ENCODE data around the gene FHL3.

Gene FHL3

DNA sequence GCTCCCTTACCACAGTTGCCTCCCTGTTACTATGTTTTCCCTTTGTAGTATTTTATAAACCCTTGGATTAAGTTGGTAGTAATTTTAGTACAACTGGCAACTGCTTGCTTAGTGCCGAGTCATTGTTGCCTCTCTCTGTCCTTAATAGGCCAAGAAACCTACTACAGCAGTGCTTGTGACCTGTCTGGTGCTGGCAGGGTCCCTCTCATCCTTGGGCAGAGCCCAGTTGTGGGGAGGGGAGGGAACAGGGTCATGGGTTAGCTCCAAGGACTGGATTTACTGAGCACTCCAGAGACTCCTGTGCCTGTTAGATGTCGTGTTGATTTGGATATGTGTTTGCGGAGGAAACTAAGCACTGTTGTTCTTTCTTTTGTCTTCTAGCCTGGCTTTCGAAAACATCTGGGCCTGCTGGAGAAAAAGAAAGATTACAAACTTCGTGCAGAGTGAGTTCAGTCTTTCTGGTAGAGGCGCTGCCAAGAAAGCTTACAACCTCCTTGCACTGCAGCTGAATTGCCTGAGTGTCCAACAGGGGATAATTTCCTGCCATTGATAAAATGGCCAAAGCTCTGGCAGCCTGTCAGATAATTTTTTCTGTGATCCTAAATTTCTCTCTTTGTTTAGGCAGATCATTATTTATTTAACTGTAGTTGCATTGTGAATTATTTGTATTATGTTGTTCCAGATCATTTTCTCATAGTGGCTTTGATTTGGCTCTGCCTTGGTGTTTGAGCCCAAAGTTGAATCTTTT, 10.8 kb upstream of the FHL3 start:
- in situ Hi-C loops (cut with MboI; ENCODE audit: low sequenced_read_pairs): loop anchor here (25.0 kb wide), 1 partner anchor 821 kb away; no protein-coding TSS in a partner anchor

DNA sequence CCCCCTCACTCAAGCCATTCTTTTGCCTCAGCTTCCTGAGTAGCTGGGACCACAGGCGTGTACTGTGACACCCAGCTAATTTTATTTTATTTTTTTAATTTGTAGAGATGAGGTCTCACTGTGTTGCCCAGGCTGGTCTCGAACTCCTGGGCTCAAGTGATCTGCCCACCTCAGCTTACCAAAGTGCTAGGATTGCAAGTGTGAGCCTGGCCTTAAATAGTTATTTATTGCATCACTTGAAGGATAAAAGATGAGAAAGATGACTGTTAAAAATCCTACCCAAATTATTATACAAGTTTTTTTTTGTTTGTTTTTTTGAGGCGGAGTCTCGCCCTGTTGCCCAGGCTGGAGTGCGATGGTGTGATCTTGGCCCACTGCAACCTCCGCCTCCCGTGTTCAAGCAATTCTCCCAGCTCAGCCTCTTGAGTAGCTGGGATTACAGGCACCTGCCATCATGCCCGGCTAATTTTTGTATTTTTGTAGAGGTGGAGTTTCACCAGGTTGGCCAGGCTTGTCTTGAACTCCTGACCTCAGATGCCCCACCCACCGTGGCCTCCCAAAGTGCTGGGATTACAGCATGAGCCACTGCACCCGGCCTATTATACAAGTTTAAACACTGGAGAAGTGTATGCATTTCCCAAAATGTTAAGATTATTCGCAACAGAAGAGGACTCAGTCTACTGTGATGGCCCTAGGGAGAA, 9.6 kb upstream of the FHL3 start:
- in situ Hi-C loops (cut with MboI; ENCODE audit: low sequenced_read_pairs): loop anchor here (25.0 kb wide), 1 partner anchor 822 kb away; no protein-coding TSS in a partner anchor

DNA sequence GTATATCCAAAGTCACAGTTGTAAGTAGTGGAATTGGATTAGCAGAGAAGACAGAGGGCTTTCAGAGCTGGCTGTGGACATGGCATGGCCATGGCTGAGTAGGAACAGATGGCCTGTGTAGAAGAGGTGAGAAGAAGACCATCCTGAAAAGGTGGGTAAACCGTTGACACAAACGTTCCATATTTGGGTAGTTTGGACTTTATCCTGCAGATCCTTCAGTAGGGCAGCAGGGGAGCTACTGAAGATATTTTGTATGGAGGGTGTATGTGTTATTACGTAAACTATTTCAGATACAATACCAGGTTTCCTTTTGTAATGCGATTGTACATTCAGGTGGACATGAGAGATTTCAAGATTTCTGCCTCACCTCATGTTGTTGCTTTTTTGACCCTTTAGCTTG, 8.9 kb upstream of the FHL3 start:
- in situ Hi-C loops (cut with MboI; ENCODE audit: low sequenced_read_pairs): loop anchor here (25.0 kb wide), 1 partner anchor 823 kb away; no protein-coding TSS in a partner anchor

DNA sequence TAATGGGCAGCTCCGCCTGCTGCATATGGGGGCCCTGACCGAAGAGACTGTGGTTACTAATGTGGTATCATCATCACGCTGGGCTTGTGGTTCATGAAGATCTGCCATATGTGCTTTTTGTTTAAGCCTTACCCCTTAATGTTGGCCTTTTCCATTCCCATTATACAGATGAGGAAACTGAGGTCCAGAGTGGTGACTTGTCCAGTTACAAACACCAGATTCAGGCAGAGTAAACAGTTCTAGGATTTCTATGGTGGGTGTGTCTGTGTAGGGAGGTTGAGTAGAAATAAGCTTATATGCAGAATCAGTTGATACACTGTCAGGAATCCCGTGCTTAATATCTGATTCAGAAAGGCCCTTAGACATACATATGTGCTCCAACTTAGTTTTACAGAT, 7.9 kb upstream of the FHL3 start:
- in situ Hi-C loops (cut with MboI; ENCODE audit: low sequenced_read_pairs): loop anchor here (25.0 kb wide), 1 partner anchor 824 kb away; no protein-coding TSS in a partner anchor

DNA sequence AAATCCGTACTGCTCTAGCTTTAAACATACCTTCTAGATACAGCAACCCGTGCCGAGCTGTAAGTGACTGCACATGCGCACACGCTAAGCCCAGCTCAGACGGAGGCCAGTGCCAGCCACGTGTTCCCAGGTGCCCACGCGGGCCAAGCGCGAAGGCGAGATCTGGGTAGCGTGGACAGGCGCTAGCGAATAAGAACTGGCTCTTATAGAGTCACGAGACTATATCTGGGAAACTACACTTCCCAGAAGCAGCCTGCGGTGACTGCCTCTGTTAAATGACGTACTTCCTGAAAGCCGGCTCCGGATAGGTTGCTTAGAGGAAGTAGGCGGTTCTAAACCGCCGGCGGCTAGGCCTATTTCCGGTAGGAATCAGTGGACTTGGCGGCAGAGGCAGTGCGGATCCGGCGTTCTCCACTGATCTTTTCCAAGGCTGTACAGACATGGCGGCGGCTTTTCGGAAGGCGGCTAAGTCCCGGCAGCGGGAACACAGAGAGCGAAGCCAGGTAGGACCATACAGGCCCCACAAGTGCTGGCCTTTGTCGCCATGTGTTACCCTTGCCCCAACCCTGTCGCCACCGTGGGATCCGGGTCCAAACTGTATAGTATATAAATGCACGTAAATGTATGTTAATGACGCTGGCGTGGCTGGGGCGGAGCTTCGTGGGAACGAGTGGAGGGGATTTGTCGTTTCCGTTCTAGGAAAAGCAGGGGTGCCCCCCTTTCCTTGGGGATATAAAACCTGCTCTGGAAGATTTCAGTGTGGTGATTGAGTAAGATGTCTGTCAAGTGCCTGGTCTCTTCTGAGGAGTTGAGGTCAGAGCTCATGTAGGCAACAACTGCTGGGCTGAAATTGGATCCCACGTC, 7.3 kb upstream of the FHL3 start, which contains the start of gene UTP11:
UTP11 (plus strand) TSS at position 372 of the 864 bp plus-strand sequence; CDS start at position 441, 69 bp downstream.
- in situ Hi-C loops (cut with MboI; ENCODE audit: low sequenced_read_pairs): loop anchor here (25.0 kb wide), 1 partner anchor 825 kb away; no protein-coding TSS in a partner anchor

DNA sequence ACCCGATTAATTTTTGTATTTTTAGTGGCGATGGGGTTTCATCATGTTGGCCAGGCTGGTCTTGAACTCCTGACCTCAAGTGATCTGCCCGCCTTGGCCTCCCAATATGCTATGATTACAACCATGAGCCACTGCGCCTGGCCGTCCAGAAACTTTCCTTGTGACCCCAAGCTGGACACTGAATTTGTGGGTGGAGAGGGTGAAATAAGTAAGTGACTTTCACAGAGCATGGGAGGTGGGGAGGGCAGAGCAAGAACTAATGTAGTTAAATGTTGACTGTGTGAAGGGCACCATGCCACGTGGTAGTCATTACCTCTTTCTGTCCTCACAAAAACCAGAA, 4.5 kb upstream of the FHL3 start:
- in situ Hi-C loops (cut with MboI; ENCODE audit: low sequenced_read_pairs): loop anchor here (25.0 kb wide), 1 partner anchor 827 kb away; no protein-coding TSS in a partner anchor

DNA sequence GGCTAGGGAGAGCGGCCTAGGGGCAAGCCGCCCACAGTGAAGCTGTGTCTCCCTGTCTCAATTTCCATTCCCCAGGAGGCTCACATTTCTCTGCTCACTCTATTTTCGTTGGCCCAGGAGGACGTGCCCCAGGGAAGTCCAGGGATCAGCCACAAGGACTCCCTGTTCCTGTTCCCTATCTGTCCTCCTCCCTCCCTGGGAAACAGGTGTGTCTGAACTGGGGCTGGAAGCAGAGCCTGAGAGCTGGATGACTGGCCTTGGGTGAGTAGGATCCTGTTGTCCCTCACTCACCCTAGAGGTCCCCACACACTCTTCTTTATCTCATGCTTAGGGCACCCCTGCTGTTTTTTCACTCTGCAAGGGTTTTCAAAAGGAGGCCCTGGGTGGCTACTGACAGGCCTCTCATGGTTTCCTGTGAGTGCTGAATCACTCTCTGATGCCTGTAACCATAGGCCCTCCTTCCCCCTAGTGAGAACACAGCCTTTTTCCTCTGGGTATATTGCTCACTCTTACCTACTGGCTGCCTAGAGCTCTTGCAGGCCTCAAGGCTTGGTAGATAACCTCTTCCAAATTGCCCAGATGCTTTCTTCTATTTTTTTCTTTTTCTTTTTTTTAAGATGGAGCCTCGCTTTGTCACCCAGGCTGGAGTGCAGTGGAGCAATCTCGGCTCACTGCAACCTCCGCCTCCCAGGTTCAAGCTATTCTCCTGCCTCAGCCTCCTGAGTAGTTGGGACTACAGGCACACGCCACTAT, 4.0 kb upstream of the FHL3 start:
- in situ Hi-C loops (cut with MboI; ENCODE audit: low sequenced_read_pairs): loop anchor here (25.0 kb wide), 1 partner anchor 828 kb away; no protein-coding TSS in a partner anchor

DNA sequence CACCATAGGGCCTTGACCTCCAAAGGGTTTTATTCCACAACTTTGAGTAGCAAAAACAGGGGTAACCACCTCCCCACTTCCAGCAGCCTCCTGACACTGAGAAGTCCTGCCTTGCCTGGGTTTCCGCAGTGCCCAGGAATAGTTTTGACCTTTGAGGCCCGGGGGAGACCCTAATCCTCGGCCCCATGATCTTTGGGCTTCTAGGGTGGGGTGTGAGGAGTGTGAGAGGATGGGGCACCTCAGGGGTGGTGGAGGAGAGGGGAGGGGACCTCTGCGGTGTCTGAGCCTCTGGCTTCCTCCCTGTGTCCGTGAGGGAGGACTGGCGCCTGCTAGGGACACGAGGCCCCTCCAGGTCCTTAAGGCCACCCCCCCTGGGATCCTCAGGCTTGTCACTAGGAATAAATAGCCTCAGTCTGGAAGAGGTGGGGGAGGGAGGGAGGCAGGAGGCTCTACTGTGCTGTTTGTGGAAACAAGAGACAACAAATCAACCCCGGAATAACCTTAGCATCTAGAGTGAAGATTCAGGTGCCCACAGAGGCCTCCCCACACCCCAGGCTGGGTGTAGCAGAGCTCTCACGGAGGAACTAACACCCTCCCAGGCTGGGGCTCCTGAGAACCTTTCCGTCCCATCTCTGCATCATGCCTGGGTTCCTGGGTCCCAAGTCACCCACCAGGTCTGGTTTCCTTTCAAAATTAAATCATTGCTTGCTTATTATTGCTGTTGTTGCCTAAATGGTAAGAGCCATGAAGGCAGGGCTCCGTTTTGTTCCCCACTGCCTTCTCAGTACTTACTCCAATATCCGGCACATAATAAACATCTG, 904 bp upstream of the FHL3 start:
- in situ Hi-C loops (cut with MboI; ENCODE audit: low sequenced_read_pairs): loop anchor here (25.0 kb wide), 1 partner anchor 831 kb away; no protein-coding TSS in a partner anchor

DNA sequence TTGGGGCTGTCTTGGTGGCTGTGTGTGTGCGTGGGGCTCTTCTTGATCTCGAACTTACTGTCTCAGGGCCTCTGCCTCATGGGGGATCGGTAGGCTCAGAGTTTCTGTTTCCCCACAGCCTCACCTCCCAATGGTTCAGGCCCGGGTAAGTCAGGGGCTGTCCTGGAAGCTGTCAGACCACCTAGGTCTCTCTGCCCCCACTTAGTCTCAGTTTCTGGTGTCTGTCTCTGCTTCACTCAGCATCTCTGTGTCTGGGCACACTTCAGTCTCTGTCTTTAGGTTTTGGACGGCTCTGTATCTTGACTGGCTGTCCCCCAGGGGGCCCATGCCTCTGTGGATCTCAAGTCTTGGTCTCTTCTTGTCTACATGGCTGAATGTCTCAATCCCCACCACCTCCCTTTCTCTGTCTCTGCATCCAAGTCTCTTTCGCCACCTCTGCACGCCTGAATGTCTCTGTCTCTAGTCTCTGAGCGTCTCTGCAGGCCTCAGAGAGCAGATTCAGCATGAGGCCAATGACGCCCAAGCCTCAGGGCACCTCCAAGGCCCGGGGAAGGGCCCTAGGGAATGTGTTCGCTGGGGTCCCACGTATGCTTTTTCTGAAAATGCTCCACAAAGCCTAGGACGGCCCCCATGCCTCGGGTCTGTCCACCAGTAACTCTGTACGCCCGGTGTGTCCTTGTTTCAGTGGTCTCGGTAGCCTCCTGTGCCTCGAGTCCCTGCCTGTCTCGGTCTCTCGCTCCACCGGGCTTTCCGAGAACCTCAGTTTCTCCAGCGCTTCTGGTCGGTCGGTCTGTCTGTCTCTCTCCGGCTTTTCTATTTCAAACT, 818 bp downstream of the FHL3 start:
- in situ Hi-C loops (cut with MboI; ENCODE audit: low sequenced_read_pairs): loop anchor here (25.0 kb wide), 1 partner anchor 833 kb away; no protein-coding TSS in a partner anchor

DNA sequence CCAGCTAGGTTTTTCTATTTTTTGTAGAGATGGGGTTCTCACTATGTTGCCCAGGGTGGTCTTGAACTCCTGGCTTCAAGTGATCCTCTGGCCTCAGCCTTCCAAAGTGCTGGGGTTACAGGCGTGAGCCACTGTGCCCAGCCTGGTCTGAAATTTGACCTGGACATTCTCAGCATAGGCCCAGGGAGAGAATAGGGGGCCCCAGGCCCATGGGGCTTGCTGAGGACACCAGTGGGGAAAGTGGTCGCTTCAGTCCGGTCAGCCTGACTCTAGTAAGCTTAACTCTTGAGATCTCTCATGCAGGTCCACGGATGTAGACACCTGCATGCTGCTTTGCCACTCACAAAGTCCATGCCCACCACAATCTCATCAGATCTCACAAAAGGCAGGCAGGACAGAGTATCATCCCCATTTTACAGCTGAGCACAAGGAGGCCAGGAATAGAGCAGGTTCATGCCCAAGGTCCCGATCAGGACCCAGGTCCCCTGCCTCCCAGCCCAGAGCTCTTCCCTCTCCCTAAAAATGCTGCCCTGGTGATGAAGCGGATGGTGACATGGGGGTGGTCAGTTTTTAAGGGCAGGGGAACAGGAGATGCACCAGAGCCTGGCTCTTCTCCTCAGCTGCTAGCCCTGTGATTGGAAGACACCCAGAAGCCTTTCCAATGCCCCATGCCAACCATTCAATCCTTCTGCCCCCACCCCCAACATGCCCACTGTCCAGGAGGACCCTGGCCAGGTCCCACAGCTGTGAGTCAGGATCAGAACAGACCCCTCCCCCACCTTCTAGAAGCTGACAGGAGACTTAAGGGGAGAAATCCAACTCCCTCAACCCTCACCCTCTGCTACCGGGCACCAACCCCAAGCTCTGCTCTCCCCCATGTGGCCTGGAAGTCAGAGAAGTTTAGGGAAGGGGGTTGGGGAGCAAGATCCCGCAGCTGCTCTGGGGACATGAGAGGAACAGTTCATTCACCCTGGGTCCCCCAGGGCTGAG, 1.8 kb downstream of the FHL3 start:
- in situ Hi-C loops (cut with MboI; ENCODE audit: low sequenced_read_pairs): loop anchor here (25.0 kb wide), 1 partner anchor 834 kb away; no protein-coding TSS in a partner anchor

DNA sequence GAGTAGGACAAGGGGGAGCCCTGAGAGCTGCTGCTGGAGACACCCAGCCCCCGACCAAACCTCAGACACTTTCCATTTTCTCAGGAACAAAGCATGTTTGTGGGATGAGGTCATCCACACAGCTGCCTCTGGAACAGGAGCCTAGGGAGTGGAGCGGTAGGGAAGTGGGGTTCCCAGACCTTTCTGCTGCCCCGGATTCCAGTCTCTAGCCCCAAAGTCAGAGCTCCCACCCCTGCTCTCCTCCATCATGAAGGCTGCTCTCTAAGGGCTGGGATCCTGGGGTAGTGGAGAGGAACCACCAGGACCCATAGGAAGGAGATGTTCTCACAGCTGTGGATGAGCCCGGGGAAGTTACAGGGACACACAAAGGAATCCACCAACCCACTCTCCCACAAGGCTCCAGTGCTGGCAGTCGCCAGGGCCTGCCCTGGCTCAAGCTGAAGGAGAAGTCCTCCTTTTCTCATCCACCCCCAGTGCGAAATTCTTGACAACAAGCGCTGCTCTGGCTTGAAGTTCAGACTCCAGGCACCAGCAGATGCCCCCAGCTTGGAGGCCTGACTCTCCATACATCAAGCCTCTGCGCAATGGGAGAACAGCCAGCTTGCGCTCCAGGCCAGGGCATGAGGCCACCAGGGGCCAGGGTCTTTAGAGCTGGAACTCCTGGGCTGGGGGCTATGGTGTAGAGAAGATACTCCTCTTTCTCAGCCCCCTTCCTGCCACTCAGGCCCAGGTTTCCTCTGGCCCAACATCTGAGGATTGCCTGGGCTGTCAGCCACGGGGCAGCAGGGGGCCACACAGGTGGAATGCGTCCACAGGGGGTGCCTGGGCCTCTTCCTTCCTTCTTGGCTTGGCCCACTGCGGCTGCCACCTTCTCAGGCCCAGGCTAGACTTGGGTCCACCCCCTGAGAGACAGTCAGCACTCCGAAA, 4.5 kb downstream of the FHL3 start:
- in situ Hi-C loops (cut with MboI; ENCODE audit: low sequenced_read_pairs): loop anchor here (25.0 kb wide), 1 partner anchor 837 kb away; no protein-coding TSS in a partner anchor

DNA sequence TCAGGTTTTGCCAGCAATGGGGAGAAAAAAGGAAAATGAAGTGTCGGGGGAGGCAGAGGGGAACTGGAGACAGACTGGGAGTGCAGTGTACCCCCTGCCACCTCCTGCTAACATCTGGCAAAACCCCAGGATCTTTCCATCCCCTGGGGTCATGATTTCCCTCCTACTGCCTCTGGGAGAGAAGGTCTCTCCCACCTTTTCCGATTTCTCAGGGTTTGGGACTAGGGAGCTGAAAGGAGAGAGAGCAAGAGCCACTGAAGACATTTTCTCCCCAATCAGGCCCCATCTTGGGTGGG, 5.1 kb downstream of the FHL3 start:
- in situ Hi-C loops (cut with MboI; ENCODE audit: low sequenced_read_pairs): loop anchor here (25.0 kb wide), 1 partner anchor 837 kb away; no protein-coding TSS in a partner anchor

DNA sequence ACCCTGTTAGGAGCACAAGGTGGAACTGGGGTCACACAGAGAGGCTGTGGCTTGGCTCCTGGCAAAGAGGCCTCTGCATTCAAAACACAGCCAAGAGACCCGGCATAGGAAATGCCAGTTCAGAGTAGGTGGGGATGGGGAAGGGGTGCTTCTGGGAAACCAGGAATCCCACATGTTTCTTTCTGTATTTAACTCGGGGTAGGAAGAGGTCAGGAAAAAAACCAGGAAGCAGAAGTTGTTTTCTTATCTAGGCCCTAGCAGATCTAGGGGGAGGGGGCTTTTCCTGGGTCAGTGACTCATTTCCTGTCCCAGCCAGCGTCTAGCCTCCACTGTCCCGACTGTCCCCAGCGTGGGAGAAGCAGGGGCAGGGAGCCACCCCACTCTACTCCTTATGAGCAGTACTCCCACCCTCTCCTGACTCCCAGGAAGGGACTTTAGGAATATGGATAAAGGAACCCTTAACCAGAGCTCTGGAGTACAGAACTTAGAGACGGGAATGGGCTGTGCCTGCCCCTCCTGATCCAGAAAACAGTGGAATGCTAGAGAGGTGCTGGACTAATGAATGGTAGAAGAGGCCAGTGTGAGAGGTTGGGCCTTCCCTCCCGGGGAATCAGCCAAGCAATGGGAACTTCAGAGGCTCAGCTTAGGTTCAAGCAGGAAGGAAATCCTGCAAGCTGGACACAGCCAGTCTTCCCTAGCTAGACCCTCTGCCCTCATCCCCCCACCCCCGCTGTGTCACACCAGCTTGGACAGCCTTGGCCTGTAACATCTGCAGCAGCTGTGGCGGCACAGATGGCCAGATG, 5.7 kb downstream of the FHL3 start:
- in situ Hi-C loops (cut with MboI; ENCODE audit: low sequenced_read_pairs): loop anchor here (25.0 kb wide), 1 partner anchor 838 kb away; no protein-coding TSS in a partner anchor

DNA sequence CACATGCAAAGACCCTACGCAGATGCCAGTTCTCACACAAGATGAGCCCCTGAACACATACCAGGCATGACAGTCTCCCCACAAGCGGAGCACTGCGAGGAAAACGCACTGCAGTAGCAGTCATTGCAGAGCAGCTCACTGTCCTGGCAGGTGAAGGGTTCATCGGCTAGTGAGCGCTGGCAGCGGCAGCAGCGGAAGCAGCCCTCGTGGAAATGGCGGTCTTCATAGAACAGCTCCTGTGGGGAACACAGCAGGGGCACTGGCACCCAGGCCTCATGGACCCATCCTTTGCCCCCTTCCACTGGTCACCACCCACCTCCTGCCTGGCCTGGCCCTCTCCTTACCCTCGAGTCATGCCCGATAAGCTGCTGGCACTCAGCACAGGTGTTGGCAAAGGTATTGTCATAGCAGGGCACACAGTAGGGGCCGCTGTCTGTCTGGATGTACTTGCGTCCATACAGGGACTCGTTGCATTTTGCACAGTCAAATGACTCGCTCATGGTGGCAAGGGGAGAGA, 6.3 kb downstream of the FHL3 start:
- in situ Hi-C loops (cut with MboI; ENCODE audit: low sequenced_read_pairs): no loop called here
